HEK293T (cell line): ENCODE measurements around the gene CEACAM4.

Experiments used
- CTCF ChIA-PET: fragments of 350-600 bp; formaldehyde crosslinking; extraction: SDS; loops from one replicate; lab custom pipeline; 2021; ENCODE audit warnings: antibody characterized with exemption, inconsistent platforms; lab: Yijun Ruan, JAX
- POLR2A ChIA-PET: fragments of 350-600 bp; formaldehyde crosslinking; extraction: SDS; loops from one replicate; lab custom pipeline; 2020; ENCODE audit warnings: antibody characterized with exemption, inconsistent platforms; lab: Yijun Ruan, JAX
- DNase-seq: peaks from one replicate; pipeline ENCODE4 v3.0.0; 2012; ENCODE audit warnings: mixed read lengths; ENCODE audit errors: extremely low spot score
- ARNT ChIP-seq: fragments of 450-650 bp; IDR thresholded peaks from 2 replicates; pipeline ENCODE4 v1.6.1; 2017; ENCODE audit warnings: mild to moderate bottlenecking
- BHLHE40 ChIP-seq: fragments of 450-650 bp; IDR thresholded peaks from 2 replicates; pipeline ENCODE4 v1.6.1; 2016; ENCODE audit warnings: mild to moderate bottlenecking, moderate library complexity, borderline replicate concordance
- CTBP1 ChIP-seq: fragments of 450-650 bp; IDR thresholded peaks from 2 replicates; pipeline ENCODE4 v1.6.1; 2016; ENCODE audit warnings: borderline replicate concordance
- ELF4 ChIP-seq: fragments of 450-650 bp; IDR thresholded peaks from 2 replicates; pipeline ENCODE4 v1.6.1; 2017; ENCODE audit warnings: antibody characterized with exemption
- FOXA1 ChIP-seq: fragments of 450-650 bp; IDR thresholded peaks from 2 replicates; pipeline ENCODE4 v1.6.1; 2016; ENCODE audit warnings: mild to moderate bottlenecking
- FOXK2 ChIP-seq: fragments of 450-650 bp; IDR thresholded peaks from 2 replicates; pipeline ENCODE4 v1.6.1; 2016; ENCODE audit warnings: mild to moderate bottlenecking
- FOXM1 ChIP-seq: fragments of 450-650 bp; IDR thresholded peaks from 2 replicates; pipeline ENCODE4 v1.6.1; 2017; ENCODE audit warnings: mild to moderate bottlenecking, borderline replicate concordance
- HDGF ChIP-seq: fragments of 450-650 bp; IDR thresholded peaks from 2 replicates; pipeline ENCODE4 v1.6.1; 2017; ENCODE audit warnings: antibody characterized with exemption, borderline replicate concordance
- L3MBTL2 ChIP-seq: fragments of 450-650 bp; conservative IDR thresholded peaks from 2 replicates; pipeline ENCODE4 v1.6.1; 2016; ENCODE audit warnings: mild to moderate bottlenecking
- LEF1 ChIP-seq: fragments of 450-650 bp; IDR thresholded peaks from 2 replicates; pipeline ENCODE4 v1.6.1; 2017; ENCODE audit warnings: mild to moderate bottlenecking, borderline replicate concordance
- NFRKB ChIP-seq: fragments of 450-650 bp; IDR thresholded peaks from 2 replicates; pipeline ENCODE4 v1.6.1; 2016; ENCODE audit warnings: mild to moderate bottlenecking, moderate library complexity
- PKNOX1 ChIP-seq: fragments of 450-650 bp; IDR thresholded peaks from 2 replicates; pipeline ENCODE4 v1.6.1; 2016
- SP1 ChIP-seq: fragments of 450-650 bp; IDR thresholded peaks from 2 replicates; pipeline ENCODE4 v1.6.1; 2017
- SUZ12 ChIP-seq: fragments of 450-650 bp; IDR thresholded peaks from 2 replicates; pipeline ENCODE4 v1.6.1; 2016; ENCODE audit warnings: mild to moderate bottlenecking
- TARDBP ChIP-seq: fragments of 450-650 bp; IDR thresholded peaks from 2 replicates; pipeline ENCODE4 v1.6.1; 2016
- ZNF384 ChIP-seq: fragments of 450-650 bp; IDR thresholded peaks from 2 replicates; pipeline ENCODE4 v1.6.1; 2016

CEACAM4 gene

GRCh38 chr19:41627966-41628675 lies 1.2 kb upstream of the CEACAM4 start:
- no peak for TF ChIP-seq CTBP1
- no peak for TF ChIP-seq FOXK2
- no peak for TF ChIP-seq L3MBTL2
- no peak for TF ChIP-seq PKNOX1
- no peak for TF ChIP-seq TARDBP
- no peak for TF ChIP-seq FOXA1
- TF ChIP-seq ARNT, result no peak
- no peak for TF ChIP-seq FOXM1
- TF ChIP-seq ZNF384, result no peak
- no peak for TF ChIP-seq NFRKB
- no peak for TF ChIP-seq SUZ12
- TF ChIP-seq ELF4, result no peak
- TF ChIP-seq SP1, result no peak
- no peak for TF ChIP-seq HDGF
- DNase-seq, result no peak
- POLR2A ChIA-PET, result no interaction called here
- CTCF ChIA-PET, result no interaction called here

GRCh38 chr19:41626278-41626677 lies 596 bp downstream of the CEACAM4 start:
- ChIA-PET POLR2A (no interaction called here), CTCF (no interaction called here)
- DNase-seq, result no peak
- no peak for TF ChIP-seq FOXM1
- no peak for TF ChIP-seq FOXK2
- no peak for TF ChIP-seq PKNOX1
- TF ChIP-seq SP1, result no peak
- TF ChIP-seq ARNT, result no peak
- no peak for TF ChIP-seq SUZ12
- TF ChIP-seq ELF4, result no peak
- no peak for TF ChIP-seq HDGF
- no peak for TF ChIP-seq TARDBP
- TF ChIP-seq CTBP1, result no peak
- no peak for TF ChIP-seq BHLHE40
- no peak for TF ChIP-seq L3MBTL2

DNA sequence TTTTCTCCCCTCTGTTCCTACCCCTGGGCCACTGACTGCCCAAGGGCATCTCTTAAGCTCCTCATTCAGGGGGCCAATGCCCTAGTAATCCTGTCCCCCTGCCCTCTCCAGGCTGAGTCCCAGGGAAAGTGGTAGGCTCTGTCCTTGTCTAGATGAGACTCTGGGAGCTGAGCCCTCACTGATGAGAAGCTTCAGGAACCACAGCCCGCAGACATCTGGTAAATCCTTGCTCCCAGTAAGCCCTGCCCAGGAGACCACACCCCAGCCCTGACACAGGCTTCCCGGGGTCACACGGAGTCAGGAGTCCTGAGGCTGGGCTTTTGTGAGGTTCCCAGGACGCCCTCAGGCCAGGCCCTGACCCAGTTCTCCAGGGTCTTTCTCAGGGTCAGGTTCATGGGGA lies 1.9 kb downstream of the CEACAM4 start:
- TF ChIP-seq HDGF (no peak), TARDBP (no peak), L3MBTL2 (no peak), FOXM1 (no peak), NFRKB (no peak), FOXA1 (no peak), ELF4 (no peak)
- POLR2A ChIA-PET, result no interaction called here
- DNase-seq, result no peak
- CTCF ChIA-PET, result interaction anchor here (0.7 kb wide), 1 partner anchor 82 kb away, joined by 4 read pairs; no protein-coding TSS in a partner anchor

GRCh38 chr19:41624515-41624914 lies 2.4 kb downstream of the CEACAM4 start:
- no peak for DNase-seq
- ChIA-PET CTCF (interaction anchor here (0.7 kb wide), 1 partner anchor 82 kb away, joined by 4 read pairs; no protein-coding TSS in a partner anchor), POLR2A (no interaction called here)
- TF ChIP-seq ZNF384 (no peak), BHLHE40 (no peak), FOXK2 (no peak), LEF1 (no peak), PKNOX1 (no peak), SP1 (no peak), SUZ12 (no peak), ELF4 (no peak), FOXA1 (no peak), FOXM1 (no peak), NFRKB (no peak), HDGF (no peak), L3MBTL2 (no peak), ARNT (no peak), TARDBP (no peak), CTBP1 (no peak)

- DNase-seq, result no peak
- no peak for TF ChIP-seq PKNOX1
- TF ChIP-seq ELF4, result no peak
- TF ChIP-seq SUZ12, result no peak
- no peak for TF ChIP-seq HDGF
- TF ChIP-seq ARNT, result no peak
- TF ChIP-seq ZNF384, result no peak
- TF ChIP-seq SP1, result no peak
- TF ChIP-seq FOXA1, result no peak
- TF ChIP-seq NFRKB, result no peak
- TF ChIP-seq TARDBP, result no peak
- TF ChIP-seq BHLHE40, result no peak
- TF ChIP-seq FOXK2, result no peak
- ChIA-PET POLR2A (no interaction called here), CTCF (no interaction called here)
These were observed 3.5 kb downstream of the CEACAM4 start for GRCh38 chr19:41623360-41623759.

- CTCF ChIA-PET, result no interaction called here
- POLR2A ChIA-PET, result no interaction called here
- TF ChIP-seq BHLHE40 (no peak), CTBP1 (no peak), TARDBP (no peak), ELF4 (no peak), LEF1 (no peak), SP1 (no peak), FOXA1 (no peak), NFRKB (no peak)
- DNase-seq, result no peak
These were observed 5.2 kb downstream of the CEACAM4 start for GRCh38 chr19:41621654-41622053.
